Right kidney (tissue), 1 donor: Measurements from ENCODE around the gene ZNF771.
"Not testable (repeated sequence)": the region's sequence is repeated elsewhere in the genome, so short reads cannot be mapped to it uniquely, and the experiment has no call there.

Experiments used
- DNase-seq: peaks from one replicate; pipeline ENCODE4 v3.0.0-alpha.2; 2016

ZNF771 gene

GRCh38 chr16:30429678-30430427 lies 22.4 kb downstream of the ZNF771 start, which contains the start of gene DCTPP1:
DCTPP1 (minus strand) TSS chr16:30430030; CDS start chr16:30429980, 50 bp downstream.
- peak; percentile 82 for DNase-seq

- DNase-seq = no peak
These were observed 23.1 kb downstream of the ZNF771 start for GRCh38 chr16:30430428-30430970.

- DNase-seq = no peak
These were observed 27.4 kb downstream of the ZNF771 start for GRCh38 chr16:30434852-30435251.

- DNase-seq = no peak
These were observed 30.2 kb downstream of the ZNF771 start for GRCh38 chr16:30437511-30438046.

GRCh38 chr16:30438835-30439234 lies 31.4 kb downstream of the ZNF771 start:
- DNase-seq = no peak

- no peak for DNase-seq
These were observed 32.4 kb downstream of the ZNF771 start for GRCh38 chr16:30439720-30440348.

GRCh38 chr16:30443631-30444030 lies 36.2 kb downstream of the ZNF771 start:
- DNase-seq = no peak

- DNase-seq = no peak
These were observed 37.1 kb downstream of the ZNF771 start for GRCh38 chr16:30444231-30445148.

- DNase-seq = no peak
These were observed 37.7 kb downstream of the ZNF771 start for GRCh38 chr16:30445149-30445407.

GRCh38 chr16:30445408-30446202 lies 38.2 kb downstream of the ZNF771 start, which contains the start of gene SEPHS2:
SEPHS2 (minus strand) TSS chr16:30445874; CDS start chr16:30445727, 147 bp downstream.
- DNase-seq = peak; percentile 95

- DNase-seq = no peak
These were observed 38.8 kb downstream of the ZNF771 start for GRCh38 chr16:30446203-30446595.

GRCh38 chr16:30447512-30448226 lies 40.3 kb downstream of the ZNF771 start:
- peak; percentile 32 for DNase-seq

GRCh38 chr16:30449116-30449435 lies 41.7 kb downstream of the ZNF771 start:
- no peak for DNase-seq

- not testable (repeated sequence) for DNase-seq
These were observed 45.5 kb downstream of the ZNF771 start for GRCh38 chr16:30452709-30453580.

GRCh38 chr16:30456302-30456701 lies 48.9 kb downstream of the ZNF771 start:
- DNase-seq = no peak

- DNase-seq = no peak
These were observed 49.9 kb downstream of the ZNF771 start for GRCh38 chr16:30457256-30457655.

- DNase-seq = no peak
These were observed 50.5 kb downstream of the ZNF771 start for GRCh38 chr16:30457743-30458560.

- DNase-seq = no peak
These were observed 51.4 kb downstream of the ZNF771 start for GRCh38 chr16:30458561-30459394.
